T1000 (cell line): ENCODE data around the gene DIAPH2.

Experiments used
- DNase-seq: peaks from one replicate; lab custom pipeline; 2025; ENCODE audit warnings: mixed read lengths; lab: John Stamatoyannopoulos, UW

The DIAPH2 gene

DNA sequence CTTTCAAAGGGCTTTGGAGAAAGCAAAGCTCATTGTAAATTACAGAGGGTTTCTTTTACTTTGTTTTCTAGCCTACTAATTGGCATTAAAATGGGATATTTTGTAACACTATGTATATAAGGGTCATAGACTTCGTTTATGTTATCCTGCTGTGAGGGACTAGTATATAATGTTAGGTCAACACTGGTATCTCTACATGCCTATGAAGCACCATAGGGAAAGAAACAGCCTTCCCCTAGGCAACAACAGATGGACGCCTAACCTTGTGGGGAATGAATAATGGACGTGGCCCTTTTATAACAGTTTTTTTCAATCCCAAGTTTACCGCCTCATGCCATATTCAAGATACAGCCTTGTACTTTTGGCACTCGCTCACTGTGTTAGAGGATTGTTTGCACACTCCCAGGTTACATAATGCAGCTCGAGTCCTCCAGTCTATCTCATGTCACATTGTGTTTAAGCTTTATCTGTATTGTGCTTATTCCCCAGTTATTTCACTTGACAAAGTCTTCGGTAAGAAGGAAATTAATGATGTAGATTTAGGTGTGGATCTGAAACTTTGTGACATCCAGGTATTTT lies 910.1 kb downstream of the DIAPH2 start:
- DNase-seq, result no peak

DNA sequence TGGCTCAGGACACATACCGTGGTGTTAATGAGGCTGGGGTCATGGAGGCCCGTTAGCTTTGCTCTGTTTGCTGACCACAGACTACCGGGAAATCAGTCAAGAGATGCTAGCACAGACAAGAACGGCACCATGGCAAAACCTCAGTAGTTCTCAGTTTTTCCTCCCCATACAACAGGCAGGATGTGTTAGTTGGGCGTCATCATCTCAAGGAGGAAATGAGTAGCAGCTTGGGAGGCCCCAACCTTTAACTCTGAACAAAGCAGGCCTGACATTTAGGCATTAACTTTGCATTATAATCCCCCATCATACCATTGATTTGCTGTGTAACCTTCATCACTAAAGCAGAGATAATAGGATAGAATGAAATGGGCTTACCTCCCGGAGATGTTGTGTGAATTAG lies 913.3 kb downstream of the DIAPH2 start:
- no peak for DNase-seq

DNA sequence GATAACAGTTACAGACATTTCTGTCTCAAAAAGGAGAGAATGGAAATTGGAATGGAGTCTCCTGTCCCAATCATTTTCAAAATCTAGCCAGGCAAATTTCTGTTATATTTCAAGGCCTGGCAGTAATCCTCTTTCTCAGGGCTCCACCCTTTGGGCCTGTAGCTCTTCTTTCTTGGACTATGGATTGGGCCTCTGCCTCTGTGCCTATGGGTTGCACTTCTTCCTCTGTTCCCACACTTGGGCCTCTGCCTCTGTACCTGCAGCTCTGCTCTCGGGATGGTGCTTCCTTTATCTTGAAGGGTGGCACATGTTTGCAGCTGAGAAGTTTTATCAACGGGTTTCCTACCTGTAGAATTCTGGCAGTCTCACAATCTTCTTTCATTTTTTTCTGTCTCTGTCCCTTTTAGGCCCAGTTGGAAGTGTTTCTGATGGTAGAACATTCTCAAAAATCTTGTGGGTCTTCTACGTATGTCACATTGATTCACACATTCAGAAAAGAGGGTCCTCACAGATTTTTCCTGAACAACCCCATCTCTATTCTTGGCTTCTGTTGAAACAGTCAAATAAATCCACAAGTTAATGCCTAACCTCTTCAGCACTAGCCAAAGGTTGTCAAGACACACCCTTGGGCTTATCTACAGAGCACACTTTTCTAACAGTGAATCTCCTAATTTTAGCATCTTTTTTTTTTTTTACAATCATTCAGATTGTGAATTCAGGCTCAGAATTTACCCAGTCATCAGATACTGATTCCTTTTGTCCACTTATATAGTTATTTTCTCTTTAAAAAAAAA lies 918.0 kb downstream of the DIAPH2 start:
- DNase-seq, result no peak

DNA sequence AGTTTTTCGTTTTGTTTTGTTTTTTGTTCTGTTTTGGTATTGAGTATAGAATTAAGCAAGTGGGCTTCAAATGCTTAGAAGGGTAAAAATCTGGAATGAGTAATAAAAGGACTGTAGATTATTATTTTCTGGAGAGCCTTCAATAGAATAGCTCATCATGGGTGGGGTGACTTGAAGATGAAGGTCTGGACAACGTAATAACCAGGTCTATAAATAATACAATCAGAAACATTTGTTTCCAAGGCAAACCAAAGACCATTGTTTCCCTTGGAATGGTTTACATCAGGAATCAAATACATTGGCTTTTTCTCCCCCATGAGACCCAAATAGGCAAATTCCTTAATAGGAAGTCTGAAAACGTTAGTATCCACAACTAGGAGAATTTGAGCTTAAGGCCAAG lies 920.6 kb downstream of the DIAPH2 start:
- no peak for DNase-seq

DNA sequence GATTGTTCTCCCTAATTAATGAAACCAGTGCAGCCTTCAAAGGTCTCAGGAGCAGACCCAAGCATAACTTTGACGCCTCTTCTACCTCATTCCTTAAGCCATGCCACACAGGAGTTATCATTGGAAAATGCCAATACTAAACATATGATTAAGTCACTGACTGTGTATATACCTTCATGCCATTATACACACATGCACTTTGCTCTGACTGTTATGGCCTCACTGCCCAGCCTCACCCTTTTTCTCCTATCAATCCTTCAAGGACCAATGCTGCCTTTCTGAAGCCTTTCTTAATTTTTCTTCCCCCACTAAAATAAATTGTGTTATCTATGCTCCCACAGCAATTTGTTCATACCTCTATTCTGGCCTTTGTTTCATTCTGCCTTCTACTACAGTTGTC lies 924.7 kb downstream of the DIAPH2 start:
- DNase-seq, result no peak

DNA sequence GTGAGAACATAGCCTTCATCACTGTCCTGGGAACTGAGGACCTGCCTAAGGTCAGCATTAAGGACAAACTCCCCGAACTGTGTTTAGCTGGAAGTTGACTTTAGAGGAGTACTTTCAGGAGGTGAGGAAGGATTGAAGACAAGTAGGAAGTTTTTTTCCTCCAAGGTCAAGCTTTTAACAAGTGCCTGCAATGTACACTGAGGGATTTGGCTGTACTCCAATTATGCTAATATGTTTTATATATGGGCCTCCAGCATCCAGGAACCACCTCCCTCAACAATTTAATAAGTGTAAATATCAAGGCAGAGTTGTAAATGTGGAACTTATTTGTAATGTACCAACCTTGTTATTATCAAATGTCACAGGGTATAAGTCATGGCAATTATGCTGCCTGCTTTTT lies 925.3 kb downstream of the DIAPH2 start:
- no peak for DNase-seq

DNA sequence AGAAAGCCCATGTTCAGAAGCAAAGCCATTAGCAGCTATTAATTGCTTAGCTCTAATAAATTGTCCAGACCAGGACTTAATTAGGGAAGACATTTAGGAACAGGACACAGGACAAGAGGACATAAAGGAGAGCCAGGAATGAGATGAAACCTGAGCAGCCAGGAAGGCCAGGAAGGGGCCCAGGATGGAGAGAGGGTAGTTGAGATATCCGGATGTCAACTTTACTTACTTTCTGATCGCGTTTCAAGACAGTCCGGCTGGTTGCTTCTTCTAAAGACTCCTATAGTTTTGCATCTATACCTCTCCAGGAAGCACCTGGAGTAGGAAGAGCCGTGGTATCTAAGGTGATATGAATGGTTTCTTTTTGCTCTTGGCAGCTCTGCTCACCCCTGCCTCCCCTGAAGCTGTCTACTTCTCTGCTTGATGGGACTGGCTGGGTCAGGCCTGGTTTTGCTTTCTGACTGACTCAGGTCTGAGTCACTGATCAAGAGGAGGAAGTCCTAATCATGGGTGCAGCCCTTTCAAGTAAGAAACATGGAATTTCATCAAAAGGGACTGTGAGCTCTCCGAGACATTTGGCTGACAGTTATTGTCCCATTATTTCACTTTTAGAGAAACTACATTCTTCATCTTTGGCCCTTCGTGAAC lies 932.4 kb downstream of the DIAPH2 start:
- DNase-seq, result no peak

DNA sequence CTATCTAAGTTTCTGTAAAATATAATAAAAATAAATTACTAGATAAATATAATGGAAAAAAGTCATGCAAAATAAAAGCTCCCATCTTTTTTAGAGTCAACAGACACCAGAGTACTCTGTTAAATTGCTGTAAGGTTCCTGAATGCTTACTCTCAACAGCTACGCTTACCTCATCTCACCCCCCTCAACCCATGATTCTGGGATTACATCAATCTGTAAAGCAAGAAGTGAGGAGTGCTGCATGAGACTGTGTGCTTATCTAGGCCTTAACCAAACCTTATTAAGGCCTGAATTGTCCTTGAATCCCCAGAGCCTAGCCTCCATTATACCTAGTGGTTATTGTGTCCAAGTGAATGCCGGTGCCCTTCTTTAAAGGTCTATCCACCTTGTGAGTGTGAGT lies 934.9 kb downstream of the DIAPH2 start:
- DNase-seq, result no peak

DNA sequence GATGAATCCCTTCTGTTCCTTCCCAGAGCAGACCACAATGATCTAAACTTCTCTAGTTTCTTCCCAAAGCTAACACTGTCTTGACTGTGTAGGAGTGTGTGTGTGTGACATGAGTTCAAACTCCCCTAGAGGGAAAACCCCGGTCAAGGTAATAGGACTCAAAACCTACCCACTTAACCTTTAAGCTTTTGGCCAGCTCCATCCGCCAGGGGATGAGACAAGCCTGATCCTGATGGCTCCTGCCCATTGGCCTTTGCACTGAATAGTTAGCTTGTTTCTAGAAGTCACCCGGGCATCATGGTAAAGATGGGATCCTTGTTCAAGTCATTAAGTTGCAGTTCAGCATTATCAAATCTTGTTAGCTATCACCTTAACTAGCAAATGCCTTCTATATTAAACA lies 937.5 kb downstream of the DIAPH2 start:
- no peak for DNase-seq

DNA sequence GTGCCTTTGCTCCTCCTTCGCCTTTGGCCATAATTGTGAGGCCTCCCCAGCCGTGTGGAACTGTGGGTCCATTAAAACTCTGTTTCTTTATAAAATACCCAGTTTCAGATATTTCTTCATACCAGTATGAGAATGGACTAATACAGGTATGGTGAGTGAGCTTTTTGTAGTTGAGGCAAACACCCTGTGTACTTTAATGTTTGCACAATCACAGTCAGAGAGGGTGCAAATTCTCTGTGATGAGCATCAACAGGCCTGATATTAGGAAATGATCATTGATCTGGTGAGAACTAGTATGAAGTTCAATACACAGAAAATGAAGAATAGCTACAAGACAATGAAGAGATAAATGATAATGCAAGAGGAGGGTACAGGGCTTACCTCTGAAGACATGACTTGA lies 943.7 kb downstream of the DIAPH2 start:
- no peak for DNase-seq

DNA sequence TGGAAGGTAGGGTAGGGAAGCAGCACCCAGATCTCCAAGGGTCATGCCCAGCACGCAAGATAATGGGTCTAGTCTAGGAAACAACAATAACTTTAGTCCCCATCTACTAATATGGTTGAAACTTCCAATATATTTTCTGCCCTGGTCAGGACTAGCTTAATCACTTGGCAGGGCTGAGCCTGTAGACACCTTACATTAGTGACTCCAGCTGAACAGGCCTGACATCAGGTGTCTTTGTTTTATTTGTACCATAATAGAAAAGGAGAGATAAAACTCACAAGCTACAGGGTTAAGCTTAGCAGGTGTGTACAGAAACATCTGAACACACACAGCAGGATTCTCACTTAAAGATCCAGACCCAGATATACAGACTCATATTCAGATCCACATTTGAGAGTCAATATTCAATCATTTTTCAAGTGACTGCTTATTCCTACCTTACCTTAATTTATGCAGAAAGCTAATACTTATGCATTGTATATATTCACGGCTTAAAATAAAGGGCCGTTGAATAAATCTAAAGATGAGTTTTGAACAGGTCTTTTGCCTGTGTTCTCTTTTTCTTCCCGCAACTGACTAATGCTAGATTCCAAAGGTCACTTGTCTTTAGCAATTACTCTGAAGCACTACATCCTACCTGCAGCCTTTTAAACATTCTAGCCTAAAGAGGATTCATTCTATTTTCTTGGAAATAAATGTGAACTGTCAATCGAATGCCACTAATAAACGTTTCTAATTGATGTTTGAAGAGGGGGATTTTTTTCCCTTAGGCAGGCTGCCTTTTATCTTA lies 944.4 kb downstream of the DIAPH2 start:
- DNase-seq, result no peak

DNA sequence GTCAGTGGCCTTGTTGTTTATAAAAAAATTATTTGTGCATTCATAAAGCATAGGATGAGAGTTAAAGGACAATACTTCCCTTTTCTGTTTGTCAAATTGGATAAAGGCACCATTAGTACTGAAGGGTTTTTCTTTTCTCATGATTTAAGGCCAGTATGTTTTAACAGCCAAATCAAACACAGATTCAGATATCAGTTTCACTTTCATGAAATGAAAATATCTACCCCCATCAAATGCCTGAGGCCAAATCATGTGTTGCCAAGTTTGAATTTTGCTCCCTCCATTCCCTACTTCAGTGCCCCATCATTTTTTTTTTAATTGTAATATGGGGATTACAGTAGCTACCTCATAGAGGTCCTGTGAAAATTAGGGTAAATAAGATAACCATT lies 944.9 kb downstream of the DIAPH2 start:
- DNase-seq, result no peak

DNA sequence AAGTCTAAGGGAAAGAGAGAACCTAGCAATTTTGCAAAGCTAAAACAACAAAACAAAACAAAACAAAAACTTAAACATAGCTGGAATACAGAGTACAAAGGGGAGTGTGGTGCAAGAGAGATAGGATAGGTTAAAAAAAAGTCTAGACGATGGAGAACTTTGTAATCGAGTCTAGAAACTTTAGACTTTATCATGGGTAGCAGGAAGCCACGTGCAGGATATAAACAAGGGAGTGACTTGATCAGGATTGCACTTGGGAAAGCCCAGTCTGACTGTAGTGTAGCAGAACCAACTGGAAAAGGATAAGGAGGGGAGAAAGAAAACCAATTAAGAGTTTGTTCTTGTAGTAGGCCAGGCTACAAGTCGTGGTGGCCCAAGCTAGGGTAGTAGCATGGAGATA lies 949.2 kb downstream of the DIAPH2 start:
- DNase-seq, result no peak

DNA sequence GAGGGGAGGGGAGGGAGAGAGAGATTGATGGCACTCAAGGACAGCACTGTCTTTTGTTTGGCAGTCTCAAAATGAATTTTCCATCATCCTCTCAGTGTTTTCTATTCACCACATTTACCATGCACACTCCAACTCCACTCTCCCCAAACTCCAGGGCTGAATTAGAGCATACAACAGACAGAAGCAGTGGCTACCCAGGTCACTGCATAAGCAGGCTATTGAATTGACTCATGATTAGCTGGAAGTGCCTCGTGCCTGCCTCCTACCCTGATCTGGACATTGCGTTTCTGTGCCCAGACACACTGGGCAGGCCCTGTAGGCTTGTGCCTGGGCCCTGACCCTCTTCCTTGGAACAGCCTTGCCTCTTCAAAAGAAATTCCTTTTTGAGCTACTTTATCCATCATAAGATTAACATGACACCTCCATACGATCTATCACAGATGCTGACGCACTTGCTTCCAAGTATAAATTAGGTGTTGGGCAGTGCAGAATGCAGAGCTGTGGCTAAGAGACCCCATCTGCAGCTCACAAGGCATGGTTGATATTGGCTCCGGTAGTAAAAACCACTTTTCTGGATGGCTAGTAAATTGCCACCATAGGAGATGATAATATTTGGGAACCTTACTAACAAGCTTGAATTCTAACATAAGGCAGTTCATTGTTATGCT lies 952.0 kb downstream of the DIAPH2 start:
- DNase-seq, result no peak

DNA sequence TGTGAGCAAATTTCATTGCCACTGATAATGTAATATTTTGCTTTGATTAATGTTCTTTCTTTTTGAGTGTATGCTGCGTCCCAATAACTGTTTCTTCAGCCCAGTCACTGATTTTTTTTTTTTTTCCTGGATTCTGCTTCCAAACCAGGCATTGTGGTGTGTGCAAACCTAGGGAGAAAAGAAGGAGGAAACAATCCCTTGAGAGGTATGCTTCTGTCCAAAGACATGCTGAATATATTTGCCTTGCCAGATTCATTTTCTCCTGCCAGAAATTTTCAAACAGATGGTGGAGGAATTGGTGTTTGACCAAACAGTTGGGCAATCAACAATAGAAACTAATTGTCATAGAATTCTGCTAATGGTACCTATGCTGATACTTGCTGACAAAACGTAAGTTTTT lies 952.6 kb downstream of the DIAPH2 start:
- DNase-seq, result no peak

DNA sequence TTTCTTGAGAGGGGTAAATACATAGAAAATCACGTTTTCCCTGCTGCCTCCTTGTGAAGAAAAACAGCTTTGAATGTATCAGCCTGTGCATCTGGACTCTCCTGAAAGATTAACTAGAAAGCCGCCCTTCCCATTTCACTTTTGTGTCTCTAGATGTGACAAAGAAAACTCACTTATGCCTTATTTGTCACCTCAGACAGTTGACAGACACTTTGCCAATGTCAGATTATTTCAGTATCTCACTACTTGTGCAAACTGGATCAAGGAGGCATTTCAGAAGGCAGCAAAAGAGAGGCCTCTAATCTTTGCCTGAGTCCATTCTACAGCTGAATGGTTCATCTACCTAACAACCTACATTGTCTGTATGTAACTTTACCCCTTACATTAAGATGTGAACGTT lies 954.0 kb downstream of the DIAPH2 start:
- DNase-seq, result no peak

DNA sequence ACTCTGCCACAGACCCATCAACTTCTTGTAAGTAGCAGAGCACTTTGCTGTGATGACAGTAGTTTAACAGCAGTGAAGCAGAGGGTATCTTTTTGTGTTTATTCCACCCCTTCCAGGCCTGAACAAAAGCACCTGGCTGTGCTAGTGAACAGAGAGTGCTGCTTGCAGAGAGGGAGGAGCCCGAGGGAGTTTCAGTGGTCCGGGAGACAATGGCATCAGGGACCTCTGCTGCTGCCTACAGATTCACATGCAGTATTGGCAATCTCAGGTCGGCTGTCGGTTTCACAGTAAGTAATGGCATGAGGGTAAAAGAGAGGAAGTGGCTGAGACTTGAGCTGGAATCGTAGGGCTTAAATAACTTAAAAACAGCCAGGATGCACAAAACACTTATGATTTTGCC lies 954.9 kb downstream of the DIAPH2 start:
- DNase-seq, result no peak
